Activated T-helper 1 cell treated with Interleukin-2 at 50 U/mL for 16 hours (primary cell): Measurements from ENCODE around the gene RPL28.

Experiments used
- DNase-seq: peaks from one replicate; pipeline ENCODE4 v3.0.0-alpha.2; 2020; ENCODE audit warnings: low read depth

RPL28 gene

GRCh38 chr19:55373993-55374757, 11.6 kb upstream of the RPL28 start:
- no peak for DNase-seq

DNA sequence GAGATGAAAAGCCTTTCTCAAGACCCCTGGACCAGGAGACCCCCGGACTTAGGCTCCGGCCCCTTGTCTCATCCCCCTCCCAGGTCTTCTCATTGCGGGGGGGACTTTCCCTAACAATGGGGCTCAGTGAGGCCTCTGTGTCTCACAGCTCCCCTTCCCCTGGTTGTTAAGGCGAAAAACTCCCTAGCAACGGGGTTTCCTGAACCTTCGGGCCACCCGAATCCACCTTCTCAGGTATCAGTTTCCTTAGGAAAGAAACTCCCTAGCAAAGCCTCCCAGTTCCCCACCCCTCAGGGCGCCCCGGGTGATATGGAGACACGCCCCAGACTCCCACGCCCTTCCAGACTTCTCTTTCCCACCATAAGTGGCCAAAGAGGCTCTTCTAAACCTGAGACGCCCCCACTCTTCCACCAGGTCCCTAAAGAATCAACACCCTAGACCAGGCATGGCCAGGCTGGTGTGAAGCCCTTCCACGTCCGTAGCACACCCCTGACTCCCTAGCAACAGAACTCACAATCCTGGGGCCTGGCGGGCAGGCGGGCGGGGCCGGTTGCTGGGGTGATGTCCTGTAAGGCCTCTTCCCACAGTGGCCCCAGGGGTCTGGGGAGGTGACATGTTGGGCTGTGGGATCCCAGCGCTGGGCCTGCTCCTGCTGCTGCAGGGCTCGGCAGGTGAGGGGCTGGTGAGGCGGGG, 9.3 kb upstream of the RPL28 start, which contains the start of gene TMEM190:
Gene TMEM190, plus strand, starts transcription at position 586 of the 693 bp plus-strand sequence. Its CDS starts 28 bp downstream, at position 614.
- DNase-seq = no peak

- no peak for DNase-seq
These were observed 8.2 kb upstream of the RPL28 start for GRCh38 chr19:55377356-55378131.

DNA sequence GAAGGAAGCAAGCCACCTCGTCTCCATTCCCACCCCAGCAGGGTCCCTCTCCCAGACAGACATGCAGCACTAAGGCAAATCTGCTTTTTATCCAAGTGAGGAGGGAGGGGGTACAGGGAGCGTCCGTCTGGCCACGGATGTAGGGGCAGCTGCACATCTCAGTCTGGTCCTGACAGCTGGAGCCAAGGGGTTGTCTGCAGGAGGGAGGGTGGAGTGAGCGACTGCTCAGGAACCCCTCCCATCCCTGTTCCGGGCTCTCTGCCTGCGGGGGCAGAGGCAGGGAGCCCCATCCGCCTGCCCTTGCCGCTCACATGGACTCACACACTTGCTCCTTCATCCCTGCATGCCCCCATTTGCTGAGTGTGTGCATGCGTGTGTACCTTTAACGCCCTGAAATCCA, 6.6 kb upstream of the RPL28 start:
- DNase-seq = no peak

- DNase-seq = no peak
These were observed 3.7 kb upstream of the RPL28 start for GRCh38 chr19:55382013-55382412.

DNA sequence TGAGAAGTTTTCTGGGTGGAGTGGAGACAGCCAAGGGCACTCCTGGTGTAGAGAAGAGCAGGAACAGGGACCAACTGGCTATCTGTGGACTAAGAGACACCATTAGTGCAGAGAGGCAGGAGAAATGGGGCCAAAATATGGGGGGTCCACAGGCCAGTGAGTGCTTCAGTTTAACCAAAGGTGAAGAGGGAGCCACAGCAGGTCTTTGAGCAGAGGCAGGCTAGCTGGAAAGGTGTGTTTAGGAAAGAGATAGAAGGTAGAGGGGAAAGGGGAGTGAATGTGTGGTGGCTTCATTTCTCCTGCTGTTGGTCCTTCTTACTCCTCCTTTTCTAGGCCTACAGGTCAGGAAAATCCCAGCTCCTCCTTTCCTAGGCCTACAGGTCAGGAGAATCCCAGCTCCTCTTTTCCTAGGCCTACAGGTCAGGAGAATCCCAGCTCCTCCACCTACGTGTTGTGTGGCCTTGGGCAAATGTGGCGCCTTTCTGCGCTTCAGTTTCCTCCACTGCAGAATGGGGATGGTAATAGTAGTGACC, 3.1 kb upstream of the RPL28 start:
- DNase-seq = no peak

GRCh38 chr19:55383279-55384130, 2.2 kb upstream of the RPL28 start:
- no peak for DNase-seq

GRCh38 chr19:55384131-55384919, 1.4 kb upstream of the RPL28 start, which contains the start of gene TMEM238:
Gene TMEM238 (minus strand): TSS chr19:55384292. CDS start chr19:55384259, 33 bp downstream.
- no peak for DNase-seq

- DNase-seq = peak; percentile 88
These were observed 610 bp upstream of the RPL28 start for GRCh38 chr19:55384920-55385723.

- no peak for DNase-seq
These were observed 800 bp downstream of the RPL28 start for GRCh38 chr19:55386493-55386971.

DNA sequence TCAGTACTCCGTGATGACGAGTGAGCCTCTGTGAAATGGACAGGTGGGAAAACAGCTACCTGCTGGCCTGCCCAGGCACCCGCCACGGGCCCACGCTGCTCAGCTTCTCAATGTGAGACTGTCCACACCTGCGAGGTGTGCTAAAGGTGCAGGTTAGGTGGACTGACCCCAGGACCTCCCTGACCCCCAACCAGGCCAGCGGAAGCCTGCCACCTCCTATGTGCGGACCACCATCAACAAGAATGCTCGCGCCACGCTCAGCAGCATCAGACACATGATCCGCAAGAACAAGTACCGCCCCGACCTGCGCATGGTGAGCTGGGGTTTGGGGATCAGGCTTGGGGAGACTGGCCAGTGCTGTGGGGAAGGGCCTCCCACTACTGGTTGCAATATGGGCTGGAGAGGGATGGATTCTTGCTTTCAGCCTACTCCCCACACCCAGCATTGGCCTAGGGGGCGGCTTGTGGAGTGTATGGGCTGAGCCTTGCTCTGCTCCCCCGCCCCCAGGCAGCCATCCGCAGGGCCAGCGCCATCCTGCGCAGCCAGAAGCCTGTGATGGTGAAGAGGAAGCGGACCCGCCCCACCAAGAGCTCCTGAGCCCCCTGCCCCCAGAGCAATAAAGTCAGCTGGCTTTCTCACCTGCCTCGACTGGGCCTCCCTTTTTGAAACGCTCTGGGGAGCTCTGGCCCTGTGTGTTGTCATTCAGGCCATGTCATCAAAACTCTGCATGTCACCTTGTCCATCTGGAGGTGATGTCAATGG, 2.2 kb downstream of the RPL28 start:
- DNase-seq = no peak

- no peak for DNase-seq
These were observed 3.9 kb downstream of the RPL28 start for GRCh38 chr19:55389386-55390317.

GRCh38 chr19:55390461-55390880, 4.7 kb downstream of the RPL28 start:
- DNase-seq = no peak

DNA sequence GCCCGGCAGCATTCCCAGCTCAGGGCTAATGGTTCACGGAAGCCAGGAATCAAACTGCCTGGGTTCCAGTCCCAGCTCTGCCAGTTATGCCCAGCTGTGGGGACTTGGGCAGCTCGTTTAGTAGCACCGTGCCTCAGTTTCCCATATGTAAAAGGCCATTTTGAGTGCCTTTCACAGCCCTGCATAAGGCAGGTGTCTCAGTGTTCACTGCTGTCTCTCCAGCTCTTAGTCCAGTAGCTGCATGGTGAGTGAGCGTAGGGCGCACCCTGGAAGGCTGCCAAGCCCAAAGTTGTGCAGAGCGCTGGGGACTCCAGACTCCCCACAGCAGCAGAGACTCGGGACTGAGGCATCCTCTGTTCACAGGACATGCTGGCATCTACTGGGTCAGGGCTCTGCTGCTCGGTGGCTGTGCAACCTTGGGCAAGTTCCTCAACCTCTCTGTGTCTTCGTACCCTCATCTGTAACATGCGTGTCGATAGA, 5.5 kb downstream of the RPL28 start:
- DNase-seq = no peak

DNA sequence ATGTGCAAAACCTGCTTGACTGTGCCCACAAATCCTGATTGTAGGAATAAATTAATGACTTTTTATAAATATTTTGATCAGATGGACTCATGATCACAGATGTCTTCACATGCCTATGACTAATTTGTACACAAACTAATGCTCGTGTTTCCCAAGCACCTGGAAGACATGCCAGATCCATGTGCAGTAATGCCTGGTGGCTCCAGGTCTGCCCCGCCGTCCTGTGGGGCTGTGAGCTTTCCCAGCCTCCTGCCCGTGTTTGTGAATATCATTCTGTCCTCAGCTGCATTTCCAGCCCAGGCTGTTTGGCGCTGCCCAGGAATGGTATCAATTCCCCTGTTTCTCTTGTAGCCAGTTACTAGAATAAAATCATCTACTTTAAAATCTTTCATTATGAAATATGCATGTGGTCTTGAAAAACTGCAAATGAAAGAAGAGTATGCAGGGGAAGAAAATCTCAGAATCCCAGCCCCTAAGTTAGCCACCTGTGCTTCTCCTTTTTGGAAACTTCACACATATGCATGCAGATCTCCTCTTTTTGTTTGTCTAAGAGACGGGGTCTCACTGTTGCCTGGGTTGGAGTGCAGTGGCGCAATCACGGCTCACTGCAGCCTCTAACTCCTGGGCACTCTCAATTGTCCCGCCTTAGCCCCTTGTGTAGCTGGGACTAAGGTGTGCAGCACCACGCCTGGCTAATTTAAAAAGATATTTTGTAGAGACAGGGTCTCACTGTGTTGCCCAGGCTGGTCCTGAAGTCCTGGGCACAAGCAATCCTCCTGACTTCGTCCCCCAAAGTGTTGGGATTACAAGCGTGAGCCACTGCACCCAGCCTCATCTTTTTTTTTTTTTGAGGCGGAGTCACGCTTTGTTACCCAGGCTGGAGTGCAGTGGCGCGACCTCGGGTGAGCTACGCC, 6.2 kb downstream of the RPL28 start:
- DNase-seq = no peak
